Measurements from ENCODE around the gene PRCP. TPM values are rescaled to one million over a fixed set of nuclear protein-coding genes. Genes with fewer than 3 reads are reported as not detected.
"Not testable (repeated sequence)": the region's sequence is repeated elsewhere in the genome, so short reads cannot be mapped to it uniquely, and the experiment has no call there.

PRCP gene
- total and polyA plus RNA-seq, 11 donors, result 21.2 to 99.4 (median 44.0) TPM

GRCh38 chr11:82944198-82944597 is 44.0 kb upstream of the PRCP start:
- Histone ChIP-seq H3K27me3 (no peaks in the 10 kb centered on the region), H3K4me1 (no peaks in the 10 kb centered on the region), H3K4me3 (no peak overlapping the region), H3K36me3 (no peaks in the 10 kb centered on the region), H3K27ac (no peak overlapping the region), H3K9me3 (peaks cover 0 to 2% (median 0%) of the 10 kb centered on the region in 12 donors)
- WGBS, 4 donors, result 74 to 91% (median 83%) methylated on average over 2 of the region's 2 CpGs
- no peak for ATAC-seq
- DNase-seq, result no peak
- TF ChIP-seq, protein P1, sequence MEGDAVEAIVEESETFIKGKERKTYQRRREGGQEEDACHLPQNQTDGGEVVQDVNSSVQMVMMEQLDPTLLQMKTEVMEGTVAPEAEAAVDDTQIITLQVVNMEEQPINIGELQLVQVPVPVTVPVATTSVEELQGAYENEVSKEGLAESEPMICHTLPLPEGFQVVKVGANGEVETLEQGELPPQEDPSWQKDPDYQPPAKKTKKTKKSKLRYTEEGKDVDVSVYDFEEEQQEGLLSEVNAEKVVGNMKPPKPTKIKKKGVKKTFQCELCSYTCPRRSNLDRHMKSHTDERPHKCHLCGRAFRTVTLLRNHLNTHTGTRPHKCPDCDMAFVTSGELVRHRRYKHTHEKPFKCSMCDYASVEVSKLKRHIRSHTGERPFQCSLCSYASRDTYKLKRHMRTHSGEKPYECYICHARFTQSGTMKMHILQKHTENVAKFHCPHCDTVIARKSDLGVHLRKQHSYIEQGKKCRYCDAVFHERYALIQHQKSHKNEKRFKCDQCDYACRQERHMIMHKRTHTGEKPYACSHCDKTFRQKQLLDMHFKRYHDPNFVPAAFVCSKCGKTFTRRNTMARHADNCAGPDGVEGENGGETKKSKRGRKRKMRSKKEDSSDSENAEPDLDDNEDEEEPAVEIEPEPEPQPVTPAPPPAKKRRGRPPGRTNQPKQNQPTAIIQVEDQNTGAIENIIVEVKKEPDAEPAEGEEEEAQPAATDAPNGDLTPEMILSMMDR (IDR thresholded peaks at IDR 0.05), result no peak
- TF ChIP-seq POLR2A (IDR thresholded peaks at IDR 0.05), result no peak
- intact Hi-C loops (cut with DNase I), result no loop called here

GRCh38 chr11:82943430-82943829 is 43.2 kb upstream of the PRCP start:
- H3K36me3 ChIP-seq; H3K4me3 ChIP-seq; DNase-seq; H3K27ac ChIP-seq; H3K27me3 ChIP-seq; H3K4me1 ChIP-seq; H3K9me3 ChIP-seq; intact Hi-C loops (cut with DNase I); ATAC-seq: not testable (repeated sequence)
- 90 to 99% (median 97%) methylated on average over 1 of the region's 1 CpG for WGBS, 4 donors

DNA sequence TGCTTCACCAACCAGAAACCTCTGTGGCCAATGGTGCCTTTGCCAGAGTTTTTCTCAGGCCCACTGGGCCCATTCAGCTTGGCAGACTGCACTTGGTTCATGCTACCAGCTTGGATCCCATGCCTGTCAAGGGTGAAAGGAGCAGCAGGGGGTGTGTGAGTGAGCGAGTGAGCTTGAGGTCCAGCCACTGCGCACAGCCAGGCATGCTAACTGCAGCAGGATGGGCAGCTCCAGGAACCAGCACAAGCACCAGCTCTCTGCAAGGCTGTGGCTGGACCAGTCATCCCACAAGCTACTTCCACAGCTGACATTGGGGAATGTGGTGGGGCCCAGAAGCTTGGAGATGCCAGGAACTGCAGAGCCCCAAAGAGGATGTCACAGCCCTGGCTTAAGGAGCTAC is 42.1 kb upstream of the PRCP start:
- WGBS, 4 donors, result 93 to 100% (median 95%) methylated on average over 2 of the region's 2 CpGs; no CpG with 5 or more reads in 1 of the 4 donors
- intact Hi-C loops (cut with DNase I), result no loop called here
- Histone ChIP-seq H3K4me3 (no peak overlapping the region), H3K36me3 (no peaks in the 10 kb centered on the region), H3K27me3 (no peaks in the 10 kb centered on the region), H3K9me3 (no peaks in the 10 kb centered on the region), H3K4me1 (no peaks in the 10 kb centered on the region), H3K27ac (no peak overlapping the region)
- ATAC-seq (no peak), DNase-seq (no peak)
- TF ChIP-seq, protein P1 (IDR thresholded peaks at IDR 0.05), result no peak
- no peak for TF ChIP-seq POLR2A (IDR thresholded peaks at IDR 0.05)

DNA sequence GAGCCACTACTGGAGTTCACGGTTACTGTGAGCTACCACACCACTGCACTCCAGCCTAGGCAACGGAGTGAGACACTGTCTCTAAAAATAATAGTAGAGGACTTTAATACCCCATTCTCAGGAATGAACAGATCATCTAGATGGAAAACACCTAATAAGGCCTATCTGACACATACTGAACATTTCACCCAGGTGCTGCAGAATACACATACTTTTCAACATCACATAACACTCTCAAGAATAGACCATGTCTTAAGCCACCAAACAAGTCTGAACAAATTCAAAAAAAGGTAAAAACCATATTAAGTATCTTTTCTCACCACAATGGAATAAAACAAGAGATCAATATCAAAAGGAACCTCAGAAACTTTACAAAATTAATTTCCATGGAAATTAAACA is 39.2 kb upstream of the PRCP start:
- intact Hi-C loops (cut with DNase I), result no loop called here
- Histone ChIP-seq H3K27ac (no peak overlapping the region), H3K4me3 (no peak overlapping the region), H3K27me3 (no peaks in the 10 kb centered on the region), H3K4me1 (no peaks in the 10 kb centered on the region), H3K9me3 (no peaks in the 10 kb centered on the region), H3K36me3 (no peaks in the 10 kb centered on the region)
- no peak for DNase-seq
- no peak for TF ChIP-seq POLR2A (IDR thresholded peaks at IDR 0.05)
- TF ChIP-seq, protein P1 (IDR thresholded peaks at IDR 0.05), result no peak
- WGBS, 4 donors, result 92 to 100% (median 94%) methylated on average over 2 of the region's 2 CpGs
- ATAC-seq, result no peak

DNA sequence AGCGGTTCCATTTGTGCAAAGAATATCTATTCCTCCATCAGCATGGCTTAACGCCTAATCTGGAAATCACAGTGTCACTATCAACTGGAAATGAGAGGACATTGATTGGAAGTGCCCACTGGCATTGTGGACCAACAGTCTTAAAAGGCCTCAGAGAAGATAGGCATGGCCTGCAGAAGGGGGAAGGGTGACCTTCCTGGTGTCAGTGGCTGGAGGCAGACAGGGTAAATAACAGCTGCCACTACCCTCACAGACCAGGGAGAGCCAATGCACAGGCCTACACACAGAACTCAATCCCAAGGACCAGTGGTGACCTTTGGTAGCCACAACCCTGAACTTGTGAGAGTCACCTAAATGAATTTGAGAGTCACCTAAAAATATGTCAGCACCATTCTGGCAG is 37.3 kb upstream of the PRCP start:
- no peaks in the 10 kb centered on the region for H3K4me1 ChIP-seq
- 94 to 97% (median 95%) methylated on average over 2 of the region's 2 CpGs for WGBS, 4 donors
- no peak overlapping the region for H3K4me3 ChIP-seq
- TF ChIP-seq, protein P1 (IDR thresholded peaks at IDR 0.05), result no peak
- TF ChIP-seq POLR2A (IDR thresholded peaks at IDR 0.05), result no peak
- no peaks in the 10 kb centered on the region for H3K36me3 ChIP-seq
- ATAC-seq, result no peak
- H3K27me3 ChIP-seq, result no peaks in the 10 kb centered on the region
- intact Hi-C loops (cut with DNase I), result no loop called here
- no peaks in the 10 kb centered on the region for H3K9me3 ChIP-seq
- no peak overlapping the region for H3K27ac ChIP-seq
- no peak for DNase-seq
